Measurements from ENCODE around the gene LRP1B. TPM values are rescaled to one million over a fixed set of nuclear protein-coding genes. Genes with fewer than 3 reads are reported as not detected.

LRP1B gene
- total RNA-seq, 4 donors from 2014 or later: 0.85 to 3.3 (median 1.1) TPM; not detected in 1

GRCh38 chr2:140643761-140644187 is 1487.0 kb downstream of the LRP1B start:
- H3K4me3 ChIP-seq: no peak overlapping the region
- no peaks in the 10 kb centered on the region for H3K4me1 ChIP-seq
- H3K36me3 ChIP-seq: no peaks in the 10 kb centered on the region
- no peaks in the 10 kb centered on the region for H3K9me3 ChIP-seq
- TF ChIP-seq CTCF (IDR thresholded peaks at IDR 0.05) (no peak), POLR2A (IDR thresholded peaks at IDR 0.05) (no peak)
- no peaks in the 10 kb centered on the region for H3K27me3 ChIP-seq
- no peak overlapping the region for H3K27ac ChIP-seq
- no peak for DNase-seq

GRCh38 chr2:140641163-140641562 is 1489.7 kb downstream of the LRP1B start:
- Histone ChIP-seq H3K4me3 (no peak overlapping the region), H3K27ac (no peak overlapping the region), H3K9me3 (no peaks in the 10 kb centered on the region), H3K27me3 (no peaks in the 10 kb centered on the region), H3K4me1 (no peaks in the 10 kb centered on the region), H3K36me3 (no peaks in the 10 kb centered on the region)
- TF ChIP-seq CTCF (IDR thresholded peaks at IDR 0.05): no peak
- no peak for TF ChIP-seq POLR2A (IDR thresholded peaks at IDR 0.05)
- DNase-seq: no peak

- no peaks in the 10 kb centered on the region for H3K4me1 ChIP-seq
- H3K9me3 ChIP-seq: no peaks in the 10 kb centered on the region
- no peak for DNase-seq
- no peaks in the 10 kb centered on the region for H3K36me3 ChIP-seq
- no peak for TF ChIP-seq POLR2A (IDR thresholded peaks at IDR 0.05)
- no peaks in the 10 kb centered on the region for H3K27me3 ChIP-seq
- no peak overlapping the region for H3K27ac ChIP-seq
- no peak overlapping the region for H3K4me3 ChIP-seq
Observed at GRCh38 chr2:140639628-140640027, 1491.2 kb downstream of the LRP1B start.

GRCh38 chr2:140630557-140630956 is 1500.3 kb downstream of the LRP1B start:
- TF ChIP-seq POLR2A (IDR thresholded peaks at IDR 0.05): no peak
- TF ChIP-seq CTCF (IDR thresholded peaks at IDR 0.05): no peak
- Histone ChIP-seq H3K9me3 (no peaks in the 10 kb centered on the region), H3K36me3 (no peaks in the 10 kb centered on the region), H3K4me1 (no peaks in the 10 kb centered on the region), H3K4me3 (no peak overlapping the region), H3K27ac (no peak overlapping the region), H3K27me3 (no peaks in the 10 kb centered on the region)
- DNase-seq: no peak

- Histone ChIP-seq H3K9me3 (no peaks in the 10 kb centered on the region), H3K4me3 (no peak overlapping the region), H3K36me3 (no peaks in the 10 kb centered on the region), H3K27ac (no peak overlapping the region), H3K27me3 (no peaks in the 10 kb centered on the region), H3K4me1 (no peaks in the 10 kb centered on the region)
- no peak for DNase-seq
- TF ChIP-seq POLR2A (IDR thresholded peaks at IDR 0.05): no peak
- no peak for TF ChIP-seq CTCF (IDR thresholded peaks at IDR 0.05)
Observed at GRCh38 chr2:140627885-140628284, 1502.9 kb downstream of the LRP1B start.

- no peak for DNase-seq
- no peak overlapping the region for H3K27ac ChIP-seq
- no peak for TF ChIP-seq CTCF (IDR thresholded peaks at IDR 0.05)
- no peak for TF ChIP-seq POLR2A (IDR thresholded peaks at IDR 0.05)
Observed at GRCh38 chr2:140627136-140627535, 1503.7 kb downstream of the LRP1B start.

More at GRCh38 chr2:140627136-140627535, 1503.7 kb downstream of the LRP1B start:
- no peaks in the 10 kb centered on the region for H3K27me3 ChIP-seq
- H3K36me3 ChIP-seq: no peaks in the 10 kb centered on the region
- H3K4me1 ChIP-seq: no peaks in the 10 kb centered on the region
- H3K9me3 ChIP-seq: no peaks in the 10 kb centered on the region
- no peak overlapping the region for H3K4me3 ChIP-seq

All from Peyer's patch (tissue), 4 donors.